Subcutaneous preadipocyte (primary cell): ENCODE measurements around the gene DICER1. TPM values are rescaled to one million over a fixed set of nuclear protein-coding genes. Genes with fewer than 3 reads are reported as not detected.

ENCODE experiments used
- small RNA-seq: library from RNA; depleted of rRNA; stranded (forward); fragments of <200 nt; gene quantifications from one replicate; pipeline ENCODE3, GENCODE V24; 2012
- total RNA-seq: library from RNA; depleted of rRNA; stranded (reverse); fragments of >200 nt; gene quantifications from 2 replicates; pipeline ENCODE4 v1.2.3, GENCODE V29; 2012

The DICER1 gene, protein sequence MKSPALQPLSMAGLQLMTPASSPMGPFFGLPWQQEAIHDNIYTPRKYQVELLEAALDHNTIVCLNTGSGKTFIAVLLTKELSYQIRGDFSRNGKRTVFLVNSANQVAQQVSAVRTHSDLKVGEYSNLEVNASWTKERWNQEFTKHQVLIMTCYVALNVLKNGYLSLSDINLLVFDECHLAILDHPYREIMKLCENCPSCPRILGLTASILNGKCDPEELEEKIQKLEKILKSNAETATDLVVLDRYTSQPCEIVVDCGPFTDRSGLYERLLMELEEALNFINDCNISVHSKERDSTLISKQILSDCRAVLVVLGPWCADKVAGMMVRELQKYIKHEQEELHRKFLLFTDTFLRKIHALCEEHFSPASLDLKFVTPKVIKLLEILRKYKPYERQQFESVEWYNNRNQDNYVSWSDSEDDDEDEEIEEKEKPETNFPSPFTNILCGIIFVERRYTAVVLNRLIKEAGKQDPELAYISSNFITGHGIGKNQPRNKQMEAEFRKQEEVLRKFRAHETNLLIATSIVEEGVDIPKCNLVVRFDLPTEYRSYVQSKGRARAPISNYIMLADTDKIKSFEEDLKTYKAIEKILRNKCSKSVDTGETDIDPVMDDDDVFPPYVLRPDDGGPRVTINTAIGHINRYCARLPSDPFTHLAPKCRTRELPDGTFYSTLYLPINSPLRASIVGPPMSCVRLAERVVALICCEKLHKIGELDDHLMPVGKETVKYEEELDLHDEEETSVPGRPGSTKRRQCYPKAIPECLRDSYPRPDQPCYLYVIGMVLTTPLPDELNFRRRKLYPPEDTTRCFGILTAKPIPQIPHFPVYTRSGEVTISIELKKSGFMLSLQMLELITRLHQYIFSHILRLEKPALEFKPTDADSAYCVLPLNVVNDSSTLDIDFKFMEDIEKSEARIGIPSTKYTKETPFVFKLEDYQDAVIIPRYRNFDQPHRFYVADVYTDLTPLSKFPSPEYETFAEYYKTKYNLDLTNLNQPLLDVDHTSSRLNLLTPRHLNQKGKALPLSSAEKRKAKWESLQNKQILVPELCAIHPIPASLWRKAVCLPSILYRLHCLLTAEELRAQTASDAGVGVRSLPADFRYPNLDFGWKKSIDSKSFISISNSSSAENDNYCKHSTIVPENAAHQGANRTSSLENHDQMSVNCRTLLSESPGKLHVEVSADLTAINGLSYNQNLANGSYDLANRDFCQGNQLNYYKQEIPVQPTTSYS (N-terminal part only)
- 28.7 and 60.2 TPM in 2 replicates for total RNA-seq

DNA sequence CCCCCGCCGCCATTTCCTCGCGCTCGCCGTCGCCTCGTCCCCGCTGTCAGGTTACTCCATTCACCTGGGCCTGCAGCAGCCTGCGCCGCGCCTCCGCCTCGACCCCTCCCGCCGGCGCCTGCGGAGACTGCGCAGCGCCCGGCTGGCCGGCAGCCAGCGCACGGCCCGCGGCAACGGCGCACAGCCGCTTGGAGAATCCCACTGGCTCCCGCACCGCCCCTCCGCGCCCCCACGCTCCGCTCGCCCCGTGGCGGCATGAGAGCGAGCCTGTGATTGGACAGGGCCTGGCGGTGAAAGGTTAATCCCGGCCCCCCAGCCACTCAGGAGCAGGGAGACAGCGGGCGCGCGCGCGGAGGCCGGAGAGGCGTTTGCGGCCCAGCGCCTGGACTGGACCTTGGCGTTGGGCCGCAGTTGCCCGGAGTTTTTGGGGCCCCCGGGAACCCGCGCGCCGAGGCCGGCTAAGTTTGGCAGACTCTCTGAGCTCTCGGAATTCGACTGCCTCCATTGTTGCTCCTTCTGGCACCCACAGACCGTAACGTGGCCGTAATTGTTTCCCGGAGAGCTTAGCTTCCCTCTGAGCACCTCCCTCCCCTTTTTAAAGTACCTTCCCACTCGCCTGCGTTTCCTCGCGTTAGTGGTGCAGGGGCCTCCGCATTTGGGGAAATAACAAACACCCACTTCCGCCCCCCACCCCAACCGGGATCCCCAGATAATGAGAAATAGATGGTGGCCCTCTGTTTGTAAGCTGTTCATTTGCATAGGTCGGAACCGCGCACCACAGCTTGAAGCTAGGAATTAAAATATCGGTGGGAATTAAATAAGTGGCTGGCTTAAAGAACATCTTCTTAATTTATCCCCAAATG is at the start of gene DICER1:
TSS of gene DICER1 (minus strand) at position 203 of the 863 bp plus-strand sequence. CDS start 24,071 bp downstream, outside the sequence.

Small RNA genes lying within 50 kb of the gene (small RNA-seq; reads per million reads assigned to genes)
- 2.3 reads per million, percentile 82 among the genes with 10 or more reads in this experiment for gene MIR3173

Other genes starting within 250 kb of the DICER1 start
- 4.5 and 6.6 TPM in 2 replicates for gene CLMN, start 162.4 kb upstream of the DICER1 start, total RNA-seq